NCI-H2196 treated with DMSO at 0.1 percent for 48 hours (cell line): Measurements from ENCODE around the gene KREMEN1.

Experiments used
- DNase-seq: peaks from one replicate; lab custom pipeline; 2025; ENCODE audit not compliant: unreplicated experiment; lab: John Stamatoyannopoulos, UW

The KREMEN1 gene

GRCh38 chr22:29126670-29127395, 54.0 kb downstream of the KREMEN1 start:
- DNase-seq: no peak

- no peak for DNase-seq
Measured at GRCh38 chr22:29128891-29129807, 56.3 kb downstream of the KREMEN1 start.

GRCh38 chr22:29129808-29130140, 56.9 kb downstream of the KREMEN1 start:
- DNase-seq: no peak

- DNase-seq: no peak
Measured at GRCh38 chr22:29130476-29130875, 57.6 kb downstream of the KREMEN1 start.

- DNase-seq: no peak
Measured at GRCh38 chr22:29133603-29134133, 60.8 kb downstream of the KREMEN1 start.

GRCh38 chr22:29134448-29134847, 61.6 kb downstream of the KREMEN1 start:
- no peak for DNase-seq

GRCh38 chr22:29136782-29137700, 64.2 kb downstream of the KREMEN1 start:
- DNase-seq: no peak

GRCh38 chr22:29138556-29139305, 65.9 kb downstream of the KREMEN1 start:
- no peak for DNase-seq

- DNase-seq: no peak
Measured at GRCh38 chr22:29139965-29140782, 67.3 kb downstream of the KREMEN1 start.

- DNase-seq: no peak
Measured at GRCh38 chr22:29141078-29141688, 68.3 kb downstream of the KREMEN1 start.

- DNase-seq: no peak
Measured at GRCh38 chr22:29142116-29142515, 69.3 kb downstream of the KREMEN1 start.

GRCh38 chr22:29143941-29144785, 71.3 kb downstream of the KREMEN1 start:
- no peak for DNase-seq

GRCh38 chr22:29144786-29145160, 71.9 kb downstream of the KREMEN1 start:
- no peak for DNase-seq

GRCh38 chr22:29145321-29146072, 72.7 kb downstream of the KREMEN1 start:
- no peak for DNase-seq

GRCh38 chr22:29146091-29146560, 73.3 kb downstream of the KREMEN1 start:
- no peak for DNase-seq

- no peak for DNase-seq
Measured at GRCh38 chr22:29146771-29147170, 73.9 kb downstream of the KREMEN1 start.

- no peak for DNase-seq
Measured at GRCh38 chr22:29147331-29147899, 74.6 kb downstream of the KREMEN1 start.
